GM21515 (cell line): ENCODE measurements around the gene GNAI2.

Experiments
- ATAC-seq: cut with Tn5 transposase; IDR thresholded peaks from one replicate; pipeline ENCODE4 v1.9.1; 2021; ENCODE audit not compliant: unreplicated experiment

GNAI2 gene

GRCh38 chr3:50235716-50236483 lies at the start of gene GNAI2:
TSS of gene GNAI2 (plus strand) at chr3:50236204. CDS start at chr3:50236336, 132 bp downstream.
- ATAC-seq: peak; percentile 92

- no peak for ATAC-seq
These were observed 48.3 kb upstream of the GNAI2 start for GRCh38 chr3:50187750-50188149.

- ATAC-seq: no peak
These were observed 46.7 kb upstream of the GNAI2 start for GRCh38 chr3:50189274-50189673.

- ATAC-seq: no peak
These were observed 46.0 kb upstream of the GNAI2 start for GRCh38 chr3:50189989-50190388.

- no peak for ATAC-seq
These were observed 44.9 kb upstream of the GNAI2 start, which contains the start of gene GNAT1 for GRCh38 chr3:50190936-50191660. TSS of gene GNAT1 (plus strand) at chr3:50191610. CDS start at chr3:50191726, 116 bp downstream.

- no peak for ATAC-seq
These were observed 43.9 kb upstream of the GNAI2 start for GRCh38 chr3:50192124-50192523.

- no peak for ATAC-seq
These were observed 43.3 kb upstream of the GNAI2 start for GRCh38 chr3:50192689-50193141.

GRCh38 chr3:50193286-50193685 lies 42.7 kb upstream of the GNAI2 start:
- ATAC-seq: no peak

GRCh38 chr3:50193746-50194127 lies 42.3 kb upstream of the GNAI2 start:
- no peak for ATAC-seq

- no peak for ATAC-seq
These were observed 41.7 kb upstream of the GNAI2 start for GRCh38 chr3:50194128-50194902.

- no peak for ATAC-seq
These were observed 41.0 kb upstream of the GNAI2 start for GRCh38 chr3:50194903-50195500.

GRCh38 chr3:50195501-50196252 lies 40.3 kb upstream of the GNAI2 start:
- no peak for ATAC-seq

GRCh38 chr3:50196253-50196801 lies 39.7 kb upstream of the GNAI2 start:
- no peak for ATAC-seq

- no peak for ATAC-seq
These were observed 34.3 kb upstream of the GNAI2 start for GRCh38 chr3:50201573-50202315.

GRCh38 chr3:50202353-50203112 lies 33.5 kb upstream of the GNAI2 start:
- no peak for ATAC-seq

GRCh38 chr3:50203113-50203808 lies 32.7 kb upstream of the GNAI2 start:
- ATAC-seq: no peak

- no peak for ATAC-seq
These were observed 31.9 kb upstream of the GNAI2 start for GRCh38 chr3:50203809-50204803.
